ENCODE results near the gene PCBP2. TPM values are rescaled to one million over a fixed set of nuclear protein-coding genes. Genes with fewer than 3 reads are reported as not detected.
"Not testable (repeated sequence)": the region's sequence is repeated elsewhere in the genome, so short reads cannot be mapped to it uniquely, and the experiment has no call there.

The PCBP2 gene
- total and polyA plus RNA-seq, 4 donors, result 363 to 697 (median 557) TPM

- H3K9me3 ChIP-seq (ENCODE audit: control insufficient read depth in 4 of 4, insufficient read depth in 3 of 4, low read length in 3 of 4), result no peaks in the 10 kb centered on the region
- H3K4me3 ChIP-seq, result no peak overlapping the region
- WGBS, 2 donors, result 95% methylated on average over 3 of the region's 3 CpGs
- H3K9ac ChIP-seq (ENCODE audit: insufficient read depth in 1 of 2, low read length in 2 of 2), result no peak overlapping the region
- peaks cover 0 to 22% (median 9%) of the 10 kb centered on the region in 5 donors for H3K4me1 ChIP-seq (ENCODE audit: control insufficient read depth in 5 of 5, insufficient read depth in 5 of 5, low read length in 5 of 5)
- H3K36me3 ChIP-seq (ENCODE audit: control insufficient read depth in 4 of 4, insufficient read depth in 4 of 4, low read length in 4 of 4), result peaks cover 0 to 3% (median 2%) of the 10 kb centered on the region in 4 donors
- no peak overlapping the region for H3K27ac ChIP-seq (ENCODE audit: low read depth in 1 of 2, low read length in 1 of 2)
- H3K27me3 ChIP-seq (ENCODE audit: control insufficient read depth in 3 of 3, insufficient read depth in 3 of 3, low read length in 2 of 3), result no peaks in the 10 kb centered on the region
- no peak for TF ChIP-seq CTCF (IDR thresholded peaks at IDR 0.05; ENCODE audit: control extremely low read depth, extremely low read depth)
- DNase-seq (no peak), ATAC-seq (ENCODE audit: insufficient read depth, low FRiP score) (no peak)
These were observed 33.7 kb upstream of the PCBP2 start for GRCh38 chr12:53418221-53418620.

GRCh38 chr12:53419756-53420155 is 32.1 kb upstream of the PCBP2 start:
- Histone ChIP-seq H3K9me3 (ENCODE audit: control insufficient read depth in 4 of 4, insufficient read depth in 3 of 4, low read length in 3 of 4) (peaks cover 0 to 2% (median 0%) of the 10 kb centered on the region in 4 donors), H3K9ac (ENCODE audit: insufficient read depth in 1 of 2, low read length in 2 of 2) (no peak overlapping the region), H3K4me3 (no peak overlapping the region), H3K27ac (ENCODE audit: low read depth in 1 of 2, low read length in 1 of 2) (no peak overlapping the region), H3K36me3 (ENCODE audit: control insufficient read depth in 4 of 4, insufficient read depth in 4 of 4, low read length in 4 of 4) (no peaks in the 10 kb centered on the region), H3K27me3 (ENCODE audit: control insufficient read depth in 3 of 3, insufficient read depth in 3 of 3, low read length in 2 of 3) (no peaks in the 10 kb centered on the region), H3K4me1 (ENCODE audit: control insufficient read depth in 5 of 5, insufficient read depth in 5 of 5, low read length in 5 of 5) (peaks cover 0 to 17% (median 7%) of the 10 kb centered on the region in 5 donors)
- TF ChIP-seq CTCF (IDR thresholded peaks at IDR 0.05; ENCODE audit: control extremely low read depth, extremely low read depth), result no peak
- ATAC-seq (ENCODE audit: insufficient read depth, low FRiP score) (no peak), DNase-seq (peak in 1 of 3 donors; percentile 25)
- 72 to 88% methylated on average over 2 of the region's 2 CpGs for WGBS, 2 donors

DNA sequence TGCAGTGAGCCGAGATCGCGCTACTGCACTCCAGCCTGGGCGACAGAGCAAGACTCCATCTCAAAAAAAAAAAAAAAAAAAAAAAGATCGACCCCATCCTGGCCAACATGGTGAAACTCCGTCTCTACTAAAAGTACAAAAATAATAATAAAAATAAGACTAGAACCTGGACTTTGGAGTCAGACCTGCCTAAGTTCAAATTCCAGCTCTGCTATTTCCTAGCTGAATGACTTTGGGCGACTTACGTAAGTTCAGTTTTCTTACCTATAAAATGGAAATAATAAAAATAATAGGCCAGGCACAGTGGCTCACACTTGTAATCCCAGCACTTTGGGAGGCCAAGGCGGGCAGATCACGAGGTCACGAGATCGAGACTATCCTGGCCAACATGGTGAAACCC is 29.7 kb upstream of the PCBP2 start:
- not testable (repeated sequence) for H3K4me3 ChIP-seq; H3K9me3 ChIP-seq (ENCODE audit: control insufficient read depth in 4 of 4, insufficient read depth in 3 of 4, low read length in 3 of 4); H3K27ac ChIP-seq (ENCODE audit: low read depth in 1 of 2, low read length in 1 of 2); H3K36me3 ChIP-seq (ENCODE audit: control insufficient read depth in 4 of 4, insufficient read depth in 4 of 4, low read length in 4 of 4); ATAC-seq (ENCODE audit: insufficient read depth, low FRiP score); H3K9ac ChIP-seq (ENCODE audit: insufficient read depth in 1 of 2, low read length in 2 of 2); DNase-seq; H3K4me1 ChIP-seq (ENCODE audit: control insufficient read depth in 5 of 5, insufficient read depth in 5 of 5, low read length in 5 of 5); H3K27me3 ChIP-seq (ENCODE audit: control insufficient read depth in 3 of 3, insufficient read depth in 3 of 3, low read length in 2 of 3)
- 94 to 97% methylated on average over 12 of the region's 12 CpGs for WGBS, 2 donors

GRCh38 chr12:53423597-53423996 is 28.3 kb upstream of the PCBP2 start, which contains the start of gene AMHR2:
TSS of gene AMHR2 (plus strand) at chr12:53423855. CDS start at chr12:53423935, 80 bp downstream.
- WGBS, 2 donors, result 100% methylated on average over 1 of the region's 1 CpG
- H3K27me3 ChIP-seq (ENCODE audit: control insufficient read depth in 3 of 3, insufficient read depth in 3 of 3, low read length in 2 of 3), result no peaks in the 10 kb centered on the region
- H3K4me3 ChIP-seq, result no peak within 1 kb of the TSS
- TF ChIP-seq CTCF (IDR thresholded peaks at IDR 0.05; ENCODE audit: control extremely low read depth, extremely low read depth), result no peak
- peaks cover 0 to 2% (median 0%) of the 10 kb centered on the region in 4 donors for H3K9me3 ChIP-seq (ENCODE audit: control insufficient read depth in 4 of 4, insufficient read depth in 3 of 4, low read length in 3 of 4)
- no peak for ATAC-seq (ENCODE audit: insufficient read depth, low FRiP score)
- H3K36me3 ChIP-seq (ENCODE audit: control insufficient read depth in 4 of 4, insufficient read depth in 4 of 4, low read length in 4 of 4), result no peaks in the 10 kb centered on the region
- no peak within 1 kb of the TSS for H3K9ac ChIP-seq (ENCODE audit: insufficient read depth in 1 of 2, low read length in 2 of 2)
- H3K4me1 ChIP-seq (ENCODE audit: control insufficient read depth in 5 of 5, insufficient read depth in 5 of 5, low read length in 5 of 5), result peaks cover 0 to 6% (median 0%) of the 10 kb centered on the region in 5 donors
- no peak within 1 kb of the TSS for H3K27ac ChIP-seq (ENCODE audit: low read depth in 1 of 2, low read length in 1 of 2)
- DNase-seq, result no peak

Data from lung (tissue), 12 donors.